Osteocyte (in vitro differentiated cells): Measurements from ENCODE around the gene NXPH3. TPM values are rescaled to one million over a fixed set of nuclear protein-coding genes. Genes with fewer than 3 reads are reported as not detected.

Experiments used
- DNase-seq: peaks from one replicate; pipeline ENCODE4 v3.0.0; 2021; ENCODE audit warnings: mixed read lengths; ENCODE audit not compliant: unreplicated experiment; ENCODE audit errors: extremely low spot score
- H3K27ac Mint-ChIP-seq: one replicate; pipeline ENCODE4 v1.8.0; 2021; ENCODE audit warnings: mild to moderate bottlenecking, mixed read lengths; ENCODE audit not compliant: unreplicated experiment
- H3K27me3 Mint-ChIP-seq: one replicate; pipeline ENCODE4 v1.8.0; 2021; ENCODE audit warnings: mixed read lengths; ENCODE audit not compliant: unreplicated experiment
- H3K36me3 Mint-ChIP-seq: one replicate; pipeline ENCODE4 v1.8.0; 2021; ENCODE audit warnings: mixed read lengths; ENCODE audit not compliant: unreplicated experiment
- H3K4me1 Mint-ChIP-seq: one replicate; pipeline ENCODE4 v1.8.0; 2021; ENCODE audit warnings: mixed read lengths; ENCODE audit not compliant: unreplicated experiment
- H3K4me3 Mint-ChIP-seq: one replicate; pipeline ENCODE4 v1.8.0; 2021; ENCODE audit warnings: mild to moderate bottlenecking, moderate library complexity, mixed read lengths; ENCODE audit not compliant: unreplicated experiment
- H3K9me3 Mint-ChIP-seq: one replicate; pipeline ENCODE4 v1.8.0; 2021; ENCODE audit warnings: mixed read lengths; ENCODE audit not compliant: unreplicated experiment
- total RNA-seq: library from RNA; stranded (reverse); gene quantifications from 2 replicates; pipeline ENCODE4 v1.2.1, GENCODE V29; 2021
- TF ChIP-seq, protein P1 (sequence below): fragments of 200-600 bp; sonication (generic); IDR thresholded peaks from 2 replicates; pipeline ENCODE4 v1.5.0; 2021; ENCODE audit warnings: antibody characterized with exemption, mild to moderate bottlenecking, moderate library complexity

NXPH3 gene
- total RNA-seq, 1 donor from 2014 or later: 1.6 TPM

GRCh38 chr17:49595328-49595727 is 19.7 kb downstream of the NXPH3 start:
- Mint-ChIP-seq H3K4me3 (no peak overlapping the region), H3K27me3 (no peaks in the 10 kb centered on the region), H3K9me3 (no peaks in the 10 kb centered on the region), H3K27ac (no peak overlapping the region), H3K4me1 (no peaks in the 10 kb centered on the region), H3K36me3 (peaks cover 67% of the 10 kb centered on the region)
- TF ChIP-seq, protein P1, sequence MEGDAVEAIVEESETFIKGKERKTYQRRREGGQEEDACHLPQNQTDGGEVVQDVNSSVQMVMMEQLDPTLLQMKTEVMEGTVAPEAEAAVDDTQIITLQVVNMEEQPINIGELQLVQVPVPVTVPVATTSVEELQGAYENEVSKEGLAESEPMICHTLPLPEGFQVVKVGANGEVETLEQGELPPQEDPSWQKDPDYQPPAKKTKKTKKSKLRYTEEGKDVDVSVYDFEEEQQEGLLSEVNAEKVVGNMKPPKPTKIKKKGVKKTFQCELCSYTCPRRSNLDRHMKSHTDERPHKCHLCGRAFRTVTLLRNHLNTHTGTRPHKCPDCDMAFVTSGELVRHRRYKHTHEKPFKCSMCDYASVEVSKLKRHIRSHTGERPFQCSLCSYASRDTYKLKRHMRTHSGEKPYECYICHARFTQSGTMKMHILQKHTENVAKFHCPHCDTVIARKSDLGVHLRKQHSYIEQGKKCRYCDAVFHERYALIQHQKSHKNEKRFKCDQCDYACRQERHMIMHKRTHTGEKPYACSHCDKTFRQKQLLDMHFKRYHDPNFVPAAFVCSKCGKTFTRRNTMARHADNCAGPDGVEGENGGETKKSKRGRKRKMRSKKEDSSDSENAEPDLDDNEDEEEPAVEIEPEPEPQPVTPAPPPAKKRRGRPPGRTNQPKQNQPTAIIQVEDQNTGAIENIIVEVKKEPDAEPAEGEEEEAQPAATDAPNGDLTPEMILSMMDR: no peak
- DNase-seq: no peak

- Mint-ChIP-seq H3K27me3 (no peaks in the 10 kb centered on the region), H3K27ac (no peak overlapping the region), H3K9me3 (no peaks in the 10 kb centered on the region), H3K36me3 (peaks cover 69% of the 10 kb centered on the region), H3K4me1 (no peaks in the 10 kb centered on the region), H3K4me3 (no peak overlapping the region)
- TF ChIP-seq, protein P1: no peak
- DNase-seq: no peak
Observed at GRCh38 chr17:49595980-49596379, 20.3 kb downstream of the NXPH3 start.

DNA sequence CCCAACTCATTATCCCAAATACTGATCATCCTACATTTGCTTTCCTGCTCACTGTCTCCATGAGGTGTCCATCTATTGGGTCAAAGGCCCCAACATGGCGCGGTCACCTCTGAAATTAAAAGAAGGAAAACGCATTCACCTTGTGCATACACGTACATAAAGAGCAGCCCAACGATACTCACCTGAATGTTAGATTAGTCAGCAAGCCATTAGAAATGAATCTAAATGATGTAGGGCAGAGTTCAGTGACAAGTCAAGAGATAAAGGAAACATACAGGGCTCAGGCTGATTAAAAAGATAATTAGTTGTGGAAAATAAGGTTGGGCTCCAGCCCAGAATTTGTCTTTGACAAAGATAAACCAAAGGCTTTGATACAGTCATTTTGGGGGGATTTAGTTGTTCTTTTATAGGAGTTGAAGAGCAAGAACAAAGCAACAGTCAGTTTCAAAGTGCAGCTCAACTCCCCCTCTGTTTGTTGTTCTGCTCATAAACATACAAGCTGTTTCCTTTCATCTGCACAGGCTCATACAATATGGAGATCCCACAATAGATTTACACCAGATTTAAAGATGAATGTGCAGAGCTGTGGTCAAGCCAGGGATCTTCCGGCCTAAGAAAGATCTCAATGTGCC is 21.1 kb downstream of the NXPH3 start:
- Mint-ChIP-seq H3K4me3 (no peak overlapping the region), H3K27ac (no peak overlapping the region), H3K4me1 (no peaks in the 10 kb centered on the region), H3K36me3 (peaks cover 65% of the 10 kb centered on the region), H3K27me3 (no peaks in the 10 kb centered on the region), H3K9me3 (no peaks in the 10 kb centered on the region)
- TF ChIP-seq, protein P1: no peak
- DNase-seq: no peak

DNA sequence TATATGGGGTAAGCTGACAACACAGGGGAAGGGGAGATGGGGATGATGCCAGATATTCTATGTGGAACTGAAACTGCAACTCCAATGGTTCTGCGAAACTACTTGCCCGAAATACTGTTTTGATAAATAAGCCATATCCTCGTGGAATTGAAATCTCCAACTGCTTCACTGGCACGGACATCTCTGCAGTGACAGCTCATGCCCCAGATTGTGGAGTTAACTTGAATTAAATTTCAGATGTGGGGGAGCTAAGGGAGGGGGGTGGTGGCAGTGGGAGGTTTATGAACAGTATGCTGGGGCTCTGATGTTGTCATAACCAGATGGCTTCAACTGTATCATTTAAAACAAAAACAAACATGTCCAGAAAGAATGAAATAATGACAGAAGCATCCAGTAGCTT is 21.8 kb downstream of the NXPH3 start:
- no peak overlapping the region for H3K27ac Mint-ChIP-seq
- TF ChIP-seq, protein P1: no peak
- H3K36me3 Mint-ChIP-seq: peaks cover 60% of the 10 kb centered on the region

DNA sequence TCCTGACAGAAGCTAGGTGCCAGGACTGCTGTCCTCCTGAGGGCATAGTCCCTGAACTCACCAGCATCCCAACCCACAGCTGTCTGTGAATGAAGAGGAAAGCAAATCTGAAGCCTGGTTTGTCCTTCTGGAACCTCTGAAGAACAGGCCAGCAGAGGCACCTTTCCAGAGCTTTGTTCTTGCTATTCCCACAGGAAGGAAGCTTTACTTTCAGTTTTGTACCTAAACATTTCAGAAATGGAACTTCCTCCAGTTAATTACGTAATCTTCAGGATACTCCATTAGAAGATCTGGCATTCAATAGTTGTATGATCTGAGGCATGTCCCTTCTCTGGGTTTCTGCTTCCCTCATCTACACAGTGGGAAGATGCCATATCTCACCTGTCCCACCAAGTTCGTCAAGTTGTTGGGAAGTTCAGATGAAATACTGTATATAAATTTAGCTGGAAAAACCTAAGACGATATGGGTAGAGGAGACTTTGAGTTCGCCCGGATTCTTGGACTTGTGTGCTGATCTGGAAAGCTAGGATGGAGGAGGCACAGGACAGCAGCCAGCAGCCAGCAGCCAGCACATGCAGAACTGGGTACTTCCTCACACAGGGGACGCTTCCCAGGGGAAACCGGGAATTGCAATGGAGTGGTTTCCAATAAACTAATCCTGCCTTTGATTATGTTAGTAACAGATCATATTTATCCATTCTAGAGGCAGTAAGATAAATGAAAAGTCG is 22.4 kb downstream of the NXPH3 start:
- no peak overlapping the region for H3K4me3 Mint-ChIP-seq

More for the DNA sequence above, 21.8 kb downstream of the NXPH3 start:
- Mint-ChIP-seq H3K27me3 (no peaks in the 10 kb centered on the region), H3K9me3 (no peaks in the 10 kb centered on the region), H3K4me3 (no peak overlapping the region), H3K4me1 (no peaks in the 10 kb centered on the region)
- DNase-seq: no peak

More for the DNA sequence above, 22.4 kb downstream of the NXPH3 start:
- Mint-ChIP-seq H3K27ac (peak overlapping the region; percentile 9), H3K4me1 (no peaks in the 10 kb centered on the region), H3K27me3 (no peaks in the 10 kb centered on the region), H3K9me3 (no peaks in the 10 kb centered on the region), H3K36me3 (peaks cover 56% of the 10 kb centered on the region)
- no peak for DNase-seq
- TF ChIP-seq, protein P1: no peak
